Body of pancreas (tissue), 4 donors: ENCODE measurements around the gene GLIS2. TPM values are rescaled to one million over a fixed set of nuclear protein-coding genes. Genes with fewer than 3 reads are reported as not detected.

Experiments
- ATAC-seq: fragments of 150-250 bp; one replicate; pipeline ENCODE4 v1.9.1; 2016
- DNase-seq, 4 donors: peaks; one replicate each; pipeline ENCODE4 v3.0.0-alpha.2; 2019
- H3K27ac ChIP-seq, 4 donors: fragments of 200-600 bp; sonication (generic); 1 replicate in 3 of 4; 2 replicates in 1 of 4; pipeline versions ENCODE4 v1.5.1 to v1.6.1; 2016 to 2019; ENCODE audit warnings: mild to moderate bottlenecking in 1 of 4, mixed read lengths in 1 of 4, moderate library complexity in 1 of 4
- H3K27me3 ChIP-seq, 2 donors: fragments of 200-600 bp; sonication (generic); one replicate each; pipeline ENCODE4 v1.6.0; 2016; ENCODE audit warnings: mild to moderate bottlenecking in 1 of 2
- H3K36me3 ChIP-seq, 2 donors: fragments of 200-600 bp; sonication (generic); replicated peaks in 1 of 2; 2 replicates each; pipeline ENCODE4 v1.5.1; 2016; ENCODE audit warnings: low read depth in 2 of 2; ENCODE audit not compliant: insufficient read depth in 1 of 2
- H3K4me1 ChIP-seq: fragments of 200-600 bp; sonication (generic); one replicate; pipeline ENCODE4 v1.6.0; 2016
- H3K4me3 ChIP-seq, 2 donors: fragments of 200-600 bp; sonication (generic); 1 replicate in 1 of 2; 2 replicates in 1 of 2; pipeline ENCODE4 v1.5.1; 2016 to 2019
- H3K9me3 ChIP-seq, 3 donors: fragments of 200-600 bp; sonication (generic); 1 replicate in 2 of 3; 2 replicates in 1 of 3; pipeline ENCODE4 v1.5.1; 2016
- CTCF ChIP-seq, 7 experiments: fragments of 450-650 bp in 4 of 7; fragments of 200-600 bp in 3 of 7; sonication (generic) in 3 of 7; IDR thresholded peaks; one replicate each; pipeline ENCODE4 v1.5.1; 2016 to 2019; ENCODE audit warnings: antibody characterized with exemption in 7 of 7
- POLR2A ChIP-seq, 3 donors: fragments of 450-650 bp; IDR thresholded peaks; one replicate each; pipeline ENCODE4 v1.6.1; 2016; ENCODE audit warnings: antibody characterized with exemption in 3 of 3, mild to moderate bottlenecking in 2 of 3
- WGBS, 2 donors: methylation state at CpG; one replicate each; pipeline ENCODE4 v1.1.5; 2017; 5-methylcytosine and 5-hydroxymethylcytosine counted together
- intact Hi-C: fragments of 100-400 bp; cut with DNase I; formaldehyde crosslinking; loops from one replicate; pipeline ENCODE4 v1.15.1; 2023
- total RNA-seq, 2 donors: library from RNA; depleted of rRNA; stranded (reverse); fragments of >200 nt; gene quantifications; one replicate each; pipeline ENCODE4 v1.1.0, GENCODE V29; 2016

GLIS2 gene
- total RNA-seq, result 1 to 10 TPM; 6.0 to 6.3 TPM

DNA sequence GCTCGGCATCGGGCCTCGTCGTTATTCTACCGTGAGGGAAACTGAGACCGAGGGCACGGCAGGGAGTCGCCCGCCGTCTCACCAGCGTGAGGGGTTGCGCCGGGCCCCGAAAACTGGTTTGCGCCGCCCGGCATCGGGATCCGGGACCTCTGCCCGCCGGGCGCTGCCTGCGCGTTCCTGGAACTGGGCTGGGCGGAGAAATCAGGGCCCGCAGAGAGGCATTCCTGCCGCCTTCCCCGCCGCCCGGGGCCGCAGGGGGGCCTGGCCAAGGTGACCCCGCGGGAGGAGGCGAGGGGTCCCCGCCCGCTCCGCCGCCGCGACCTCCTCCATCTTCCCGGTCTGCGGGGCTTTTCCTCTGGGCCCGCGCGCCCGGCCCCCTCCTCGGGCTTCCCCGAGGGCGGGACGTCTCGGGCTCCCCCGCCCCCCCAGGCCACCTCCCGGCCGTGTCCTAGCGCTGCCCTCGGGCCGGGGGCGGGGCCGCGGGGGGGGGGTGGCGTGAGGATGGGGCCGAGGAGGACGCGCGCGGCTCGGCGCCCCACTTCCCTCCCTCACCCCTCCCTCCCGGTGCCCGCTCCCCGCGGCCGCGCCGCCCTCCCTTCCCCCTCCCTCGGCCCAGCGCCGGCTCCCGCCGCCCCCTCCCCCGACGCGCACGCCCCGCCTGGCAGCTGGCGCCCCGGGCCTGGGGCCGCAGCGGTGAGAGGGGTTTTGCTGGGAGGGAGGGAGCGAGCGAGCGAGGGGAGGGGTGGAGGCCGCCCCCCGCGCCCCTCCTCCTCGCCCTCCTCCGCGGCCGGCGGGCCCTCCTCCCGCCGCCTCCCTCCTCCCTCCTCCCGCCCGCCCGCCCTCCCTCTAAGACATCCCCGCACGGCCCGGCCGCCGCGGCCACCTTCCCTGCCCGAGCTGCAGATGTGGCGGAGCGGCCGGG lies at the start of gene GLIS2:
TSS of gene GLIS2 (plus strand) at position 882 of the 922 bp plus-strand sequence. CDS start 16,214 bp downstream, outside the sequence.
- peak within 1 kb of the TSS; percentile 74 to 91 (median 88) for H3K27ac ChIP-seq
- no peaks in the 10 kb centered on the region for H3K27me3 ChIP-seq
- intact Hi-C loops, result loop anchor here (5.0 kb wide), 1 partner anchor 43 kb away; the partner anchor contains the start of gene TFAP4
- WGBS, 2 donors, result 1% methylated on average over 62 of the region's 115 CpGs; no CpG with 5 or more reads in 1 of the 2 donors
- DNase-seq (peak; percentile 59 to 80 (median 76)), ATAC-seq (peak; percentile 63)
- TF ChIP-seq POLR2A (IDR thresholded peaks at IDR 0.05) (peak; percentile 49 to 71 (median 69)), CTCF (IDR thresholded peaks at IDR 0.05) (peak in 1 of 7 experiments; percentile 8)
- H3K4me3 ChIP-seq, result peak within 1 kb of the TSS; percentile 1 to 31
- no peaks in the 10 kb centered on the region for H3K9me3 ChIP-seq
- peaks cover 62% of the 10 kb centered on the region for H3K4me1 ChIP-seq
- H3K36me3 ChIP-seq, result no peaks in the 10 kb centered on the region

DNA sequence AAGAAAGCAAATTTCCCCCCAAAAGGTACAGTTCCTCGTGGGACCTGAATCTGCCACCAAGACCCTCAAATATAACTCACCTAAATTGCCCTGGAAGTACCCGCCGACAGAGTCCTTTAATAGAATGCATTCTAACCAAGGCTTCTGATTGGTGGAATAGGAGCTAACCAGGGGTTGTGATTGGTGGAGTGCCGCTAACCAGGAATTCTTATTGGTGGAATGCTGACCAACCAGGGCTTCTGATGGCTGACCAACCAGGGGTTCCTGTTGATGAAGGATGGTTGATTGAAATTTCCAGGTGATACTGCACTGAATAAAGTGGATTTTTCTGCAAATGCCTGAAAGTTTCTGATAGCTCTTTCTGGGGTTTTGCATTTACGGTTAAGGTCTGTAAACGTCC lies 49.5 kb upstream of the GLIS2 start:
- no peaks in the 10 kb centered on the region for H3K9me3 ChIP-seq
- ATAC-seq (no peak), DNase-seq (no peak)
- TF ChIP-seq CTCF (IDR thresholded peaks at IDR 0.05) (no peak), POLR2A (IDR thresholded peaks at IDR 0.05) (no peak)
- no peak overlapping the region for H3K4me3 ChIP-seq
- intact Hi-C loops, result no loop called here
- H3K4me1 ChIP-seq, result peaks cover 46% of the 10 kb centered on the region
- no peaks in the 10 kb centered on the region for H3K27me3 ChIP-seq
- H3K27ac ChIP-seq, result peak overlapping the region in 1 of 4 donors; percentile 38
- H3K36me3 ChIP-seq, result peaks cover 0 to 6% of the 10 kb centered on the region in 2 donors
- WGBS, 2 donors, result 93% methylated on average over 6 of the region's 6 CpGs

DNA sequence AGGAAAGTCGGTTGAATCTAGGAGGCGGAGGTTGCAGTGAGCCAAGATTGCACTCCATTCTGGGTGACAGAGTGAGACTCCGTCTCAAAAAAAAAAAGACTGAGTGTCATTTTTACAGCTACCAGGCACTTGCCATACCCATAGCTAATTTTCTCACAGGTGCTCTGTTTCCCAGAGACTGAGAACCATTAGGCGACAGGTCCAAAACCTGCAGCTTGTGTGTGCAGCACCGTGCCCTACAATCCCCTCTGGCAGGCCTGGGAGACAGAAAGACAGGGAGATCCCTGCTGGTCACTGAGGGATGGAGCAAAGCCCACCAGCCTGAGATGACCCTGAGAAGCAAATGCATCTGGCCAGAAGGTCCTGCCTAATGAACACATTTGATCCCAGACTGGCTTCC lies 45.8 kb upstream of the GLIS2 start:
- H3K4me3 ChIP-seq, result no peak overlapping the region
- TF ChIP-seq CTCF (IDR thresholded peaks at IDR 0.05), result no peak
- TF ChIP-seq POLR2A (IDR thresholded peaks at IDR 0.05), result no peak
- no peaks in the 10 kb centered on the region for H3K36me3 ChIP-seq
- no peaks in the 10 kb centered on the region for H3K9me3 ChIP-seq
- ATAC-seq (no peak), DNase-seq (peak; percentile 37 to 66 (median 60))
- H3K4me1 ChIP-seq, result peaks cover 48% of the 10 kb centered on the region
- 23 to 29% methylated on average over 5 of the region's 5 CpGs for WGBS, 2 donors
- H3K27ac ChIP-seq, result peak overlapping the region in 2 of 4 donors; percentile 89 to 94
- H3K27me3 ChIP-seq, result no peaks in the 10 kb centered on the region
- intact Hi-C loops, result loop anchor here (5.0 kb wide), 1 partner anchor 47 kb away; the partner anchor contains the start of gene GLIS2

GRCh38 chr16:4270595-4270994 lies 45.3 kb upstream of the GLIS2 start:
- ATAC-seq (no peak), DNase-seq (no peak)
- WGBS, 2 donors, result 73 to 80% methylated on average over 2 to 7 of the region's 7 CpGs
- intact Hi-C loops, result loop anchor here (5.0 kb wide), 1 partner anchor 47 kb away; the partner anchor contains the start of gene GLIS2
- Histone ChIP-seq H3K4me3 (no peak overlapping the region), H3K36me3 (no peaks in the 10 kb centered on the region), H3K27ac (peak overlapping the region; percentile 29 to 94 (median 88)), H3K27me3 (no peaks in the 10 kb centered on the region), H3K4me1 (peaks cover 45% of the 10 kb centered on the region), H3K9me3 (no peaks in the 10 kb centered on the region)
- TF ChIP-seq CTCF (IDR thresholded peaks at IDR 0.05) (no peak), POLR2A (IDR thresholded peaks at IDR 0.05) (no peak)
